Measurements from ENCODE around the gene MPRIP. TPM values are rescaled to one million over a fixed set of nuclear protein-coding genes. Genes with fewer than 3 reads are reported as not detected.

MPRIP gene
- polyA plus RNA-seq, 1 donor from 2014 or later: 47.3 TPM

GRCh38 chr17:17108451-17109049 is 66.3 kb downstream of the MPRIP start:
- Histone ChIP-seq H3K9ac (ENCODE audit: low read length) (no peak overlapping the region), H3K36me3 (ENCODE audit: insufficient read depth, low read length) (no peaks in the 10 kb centered on the region), H3F3A (ENCODE audit: insufficient read depth, low read length, poor library complexity, severe bottlenecking) (no peaks in the 10 kb centered on the region), H3K9me3 (ENCODE audit: low read length) (no peaks in the 10 kb centered on the region), H3K27ac (ENCODE audit: low read length) (no peak overlapping the region), H3K9me2 (ENCODE audit: insufficient read depth, low read length) (no peaks in the 10 kb centered on the region), H3K4me3 (ENCODE audit: low read length) (no peak overlapping the region), H3K79me2 (replicated peaks; ENCODE audit: insufficient read depth, low read length) (peaks cover 9% of the 10 kb centered on the region), H3K4me2 (ENCODE audit: low read length) (no peak overlapping the region), H3K27me3 (ENCODE audit: insufficient read depth, low read depth, low read length) (no peaks in the 10 kb centered on the region), H2AFZ (ENCODE audit: low read depth, low read length) (no peak overlapping the region), H4K20me1 (ENCODE audit: insufficient read depth) (no peaks in the 10 kb centered on the region)
- TF ChIP-seq TAF1 (IDR thresholded peaks at IDR 0.05; ENCODE audit: low read depth) (no peak), MXI1 (conservative IDR thresholded peaks at IDR 0.05; ENCODE audit: poor library complexity, severe bottlenecking) (no peak), EZH2 (IDR thresholded peaks at IDR 0.05; ENCODE audit: borderline replicate concordance, insufficient read depth, low read length, poor library complexity, severe bottlenecking) (no peak), EP300 (conservative IDR thresholded peaks at IDR 0.05; ENCODE audit: poor library complexity, severe bottlenecking) (no peak), RAD21 (conservative IDR thresholded peaks at IDR 0.05) (no peak)

- H3K9me2 ChIP-seq (ENCODE audit: insufficient read depth, low read length): no peaks in the 10 kb centered on the region
- H3K36me3 ChIP-seq (ENCODE audit: insufficient read depth, low read length): no peaks in the 10 kb centered on the region
- no peaks in the 10 kb centered on the region for H4K20me1 ChIP-seq (ENCODE audit: insufficient read depth)
- TF ChIP-seq SMC3 (conservative IDR thresholded peaks at IDR 0.05; ENCODE audit: poor library complexity) (no peak), REST (IDR thresholded peaks at IDR 0.05; ENCODE audit: borderline replicate concordance) (no peak), EP300 (conservative IDR thresholded peaks at IDR 0.05; ENCODE audit: poor library complexity, severe bottlenecking) (no peak), TAF1 (IDR thresholded peaks at IDR 0.05; ENCODE audit: low read depth) (no peak), POLR2AphosphoS5 (IDR thresholded peaks at IDR 0.05) (no peak), CTCF (IDR thresholded peaks at IDR 0.05; ENCODE audit: poor library complexity, severe bottlenecking) (no peak), RAD21 (conservative IDR thresholded peaks at IDR 0.05) (no peak), EZH2 (IDR thresholded peaks at IDR 0.05; ENCODE audit: borderline replicate concordance, insufficient read depth, low read length, poor library complexity, severe bottlenecking) (no peak), MXI1 (conservative IDR thresholded peaks at IDR 0.05; ENCODE audit: poor library complexity, severe bottlenecking) (no peak)
- no peak overlapping the region for H3K4me3 ChIP-seq (ENCODE audit: low read length)
- peaks cover 10% of the 10 kb centered on the region for H3K79me2 ChIP-seq (replicated peaks; ENCODE audit: insufficient read depth, low read length)
- no peak overlapping the region for H3K9ac ChIP-seq (ENCODE audit: low read length)
- H3K27ac ChIP-seq (ENCODE audit: low read length): no peak overlapping the region
- H3F3A ChIP-seq (ENCODE audit: insufficient read depth, low read length, poor library complexity, severe bottlenecking): no peaks in the 10 kb centered on the region
- no peak overlapping the region for H2AFZ ChIP-seq (ENCODE audit: low read depth, low read length)
- H3K9me3 ChIP-seq (ENCODE audit: low read length): no peaks in the 10 kb centered on the region
- no peaks in the 10 kb centered on the region for H3K27me3 ChIP-seq (ENCODE audit: insufficient read depth, low read depth, low read length)
- H3K4me2 ChIP-seq (ENCODE audit: low read length): no peak overlapping the region
Observed at GRCh38 chr17:17109256-17109655, 67.0 kb downstream of the MPRIP start.
